GM13977 (cell line): ENCODE data around the gene ZFP3.
"Not testable (repeated sequence)": the region's sequence is repeated elsewhere in the genome, so short reads cannot be mapped to it uniquely, and the experiment has no call there.

ENCODE experiments used
- DNase-seq: peaks from one replicate; pipeline ENCODE4 v3.0.0; 2012; ENCODE audit warnings: low spot score
- in situ Hi-C: fragments of 300-500 bp; cut with MboI; formaldehyde crosslinking; loops from one replicate; pipeline ENCODE4 v1.12.0; 2022; ENCODE audit warnings: low sequenced_read_pairs, low pct_unique_long_range_greater_than_20kb, mixed read lengths, inconsistent platforms; ENCODE audit not compliant: unreplicated experiment
- TF ChIP-seq, protein P1 (sequence below): IDR thresholded peaks from 2 replicates; pipeline ENCODE4 v1.5.1; 2012; ENCODE audit warnings: mild to moderate bottlenecking, control low read depth; ENCODE audit not compliant: insufficient read depth; ENCODE audit errors: extremely low read depth, missing control alignments

Gene ZFP3

DNA sequence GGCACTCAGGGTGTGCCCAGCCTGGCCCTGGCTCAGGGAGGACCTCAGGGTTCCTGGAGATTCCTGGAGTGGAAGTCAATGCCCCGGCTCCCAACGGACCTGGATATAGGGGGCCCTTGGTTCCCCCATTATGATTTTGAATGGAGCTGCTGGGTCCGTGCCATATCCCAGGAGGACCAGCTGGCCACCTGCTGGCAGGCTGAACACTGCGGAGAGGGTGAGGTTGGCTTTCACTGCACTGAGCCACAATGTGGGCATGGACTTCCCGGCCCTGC, 61.1 kb downstream of the ZFP3 start:
- no peak for DNase-seq
- TF ChIP-seq, protein P1, sequence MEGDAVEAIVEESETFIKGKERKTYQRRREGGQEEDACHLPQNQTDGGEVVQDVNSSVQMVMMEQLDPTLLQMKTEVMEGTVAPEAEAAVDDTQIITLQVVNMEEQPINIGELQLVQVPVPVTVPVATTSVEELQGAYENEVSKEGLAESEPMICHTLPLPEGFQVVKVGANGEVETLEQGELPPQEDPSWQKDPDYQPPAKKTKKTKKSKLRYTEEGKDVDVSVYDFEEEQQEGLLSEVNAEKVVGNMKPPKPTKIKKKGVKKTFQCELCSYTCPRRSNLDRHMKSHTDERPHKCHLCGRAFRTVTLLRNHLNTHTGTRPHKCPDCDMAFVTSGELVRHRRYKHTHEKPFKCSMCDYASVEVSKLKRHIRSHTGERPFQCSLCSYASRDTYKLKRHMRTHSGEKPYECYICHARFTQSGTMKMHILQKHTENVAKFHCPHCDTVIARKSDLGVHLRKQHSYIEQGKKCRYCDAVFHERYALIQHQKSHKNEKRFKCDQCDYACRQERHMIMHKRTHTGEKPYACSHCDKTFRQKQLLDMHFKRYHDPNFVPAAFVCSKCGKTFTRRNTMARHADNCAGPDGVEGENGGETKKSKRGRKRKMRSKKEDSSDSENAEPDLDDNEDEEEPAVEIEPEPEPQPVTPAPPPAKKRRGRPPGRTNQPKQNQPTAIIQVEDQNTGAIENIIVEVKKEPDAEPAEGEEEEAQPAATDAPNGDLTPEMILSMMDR = no peak
- in situ Hi-C loops = no loop called here

DNA sequence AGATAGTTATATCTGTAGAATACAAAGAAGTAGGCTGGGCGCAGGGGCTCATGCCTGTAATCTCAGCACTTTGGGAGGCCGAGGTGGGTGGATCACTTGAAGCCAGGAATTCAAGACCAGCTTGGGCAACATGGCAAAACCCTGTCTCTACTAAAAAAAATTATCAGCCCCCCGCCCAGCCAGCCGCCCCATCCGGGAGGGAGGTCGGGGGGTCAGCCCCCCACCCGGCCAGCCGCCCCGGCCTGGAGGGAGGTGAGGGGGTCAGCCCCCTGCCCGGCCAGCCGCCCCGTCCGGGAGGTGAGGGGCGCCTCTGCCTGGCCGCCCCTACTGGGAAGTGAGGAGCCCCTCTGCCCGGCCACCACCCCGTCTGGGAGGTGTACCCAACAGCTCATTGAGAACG, 64.6 kb downstream of the ZFP3 start:
- in situ Hi-C loops, DNase-seq: not testable (repeated sequence)
